DMS153 (cell line): ENCODE data around the gene MRPL36.
"Not testable (repeated sequence)": the region's sequence is repeated elsewhere in the genome, so short reads cannot be mapped to it uniquely, and the experiment has no call there.

Source experiments
- DNase-seq: peaks from one replicate; lab custom pipeline; 2025; lab: John Stamatoyannopoulos, UW

Gene MRPL36

GRCh38 chr5:1832511-1833250, 33.0 kb upstream of the MRPL36 start:
- DNase-seq: no peak

GRCh38 chr5:1831677-1832313, 32.2 kb upstream of the MRPL36 start:
- no peak for DNase-seq

GRCh38 chr5:1831257-1831656, 31.6 kb upstream of the MRPL36 start:
- DNase-seq: no peak

- no peak for DNase-seq
These were observed 31.1 kb upstream of the MRPL36 start for GRCh38 chr5:1830571-1831228.

- DNase-seq: no peak
These were observed 28.3 kb upstream of the MRPL36 start for GRCh38 chr5:1827886-1828397.

- no peak for DNase-seq
These were observed 27.6 kb upstream of the MRPL36 start for GRCh38 chr5:1827025-1827885.

GRCh38 chr5:1826235-1826980, 26.8 kb upstream of the MRPL36 start:
- DNase-seq: no peak

GRCh38 chr5:1824903-1825841, 25.5 kb upstream of the MRPL36 start:
- no peak for DNase-seq

GRCh38 chr5:1824109-1824821, 24.6 kb upstream of the MRPL36 start:
- DNase-seq: no peak

GRCh38 chr5:1823381-1824034, 23.9 kb upstream of the MRPL36 start:
- DNase-seq: no peak

GRCh38 chr5:1821862-1822261, 22.2 kb upstream of the MRPL36 start:
- DNase-seq: no peak

- DNase-seq: no peak
These were observed 21.3 kb upstream of the MRPL36 start for GRCh38 chr5:1820926-1821325.

- no peak for DNase-seq
These were observed 20.7 kb upstream of the MRPL36 start for GRCh38 chr5:1820381-1820780.

GRCh38 chr5:1819458-1819857, 19.8 kb upstream of the MRPL36 start:
- no peak for DNase-seq

- DNase-seq: no peak
These were observed 19.1 kb upstream of the MRPL36 start for GRCh38 chr5:1818784-1819183.

- no peak for DNase-seq
These were observed 17.8 kb upstream of the MRPL36 start for GRCh38 chr5:1817261-1818043.

- not testable (repeated sequence) for DNase-seq
These were observed 17.0 kb upstream of the MRPL36 start for GRCh38 chr5:1816495-1817089.

GRCh38 chr5:1815881-1816292, 16.2 kb upstream of the MRPL36 start:
- no peak for DNase-seq
